ENCODE data around the gene FHOD3.

DNA sequence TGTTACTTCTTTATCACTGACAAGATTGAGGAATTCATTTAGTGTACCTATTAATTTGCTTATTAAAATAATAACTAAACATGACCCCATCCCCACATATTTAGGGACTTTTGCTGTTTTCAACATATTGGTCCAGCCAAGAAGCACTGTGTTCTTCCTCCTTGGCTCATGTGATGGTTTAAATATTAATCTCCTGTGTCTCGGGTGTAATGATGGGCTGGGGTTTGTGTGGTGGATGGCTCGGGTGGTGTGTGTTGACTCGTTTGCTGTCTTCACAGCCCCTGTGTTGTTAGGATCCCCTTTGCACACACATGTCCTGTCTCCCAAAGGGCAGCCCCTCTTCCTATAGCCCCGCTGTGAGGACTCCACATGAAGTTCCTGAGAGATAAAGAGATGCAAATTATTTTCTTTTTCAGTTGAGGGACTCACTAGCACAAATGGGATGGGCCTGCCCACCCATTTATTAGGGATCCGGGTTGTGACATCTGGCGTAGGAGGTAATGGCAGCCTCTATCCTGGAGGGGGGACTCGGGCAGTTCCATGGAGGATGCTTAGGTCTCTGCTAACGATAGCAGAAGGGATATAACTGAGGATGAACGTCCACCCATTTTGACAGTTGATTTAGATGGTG, 53.4 kb downstream of the FHOD3 start:
- TF ChIP-seq, protein P1, sequence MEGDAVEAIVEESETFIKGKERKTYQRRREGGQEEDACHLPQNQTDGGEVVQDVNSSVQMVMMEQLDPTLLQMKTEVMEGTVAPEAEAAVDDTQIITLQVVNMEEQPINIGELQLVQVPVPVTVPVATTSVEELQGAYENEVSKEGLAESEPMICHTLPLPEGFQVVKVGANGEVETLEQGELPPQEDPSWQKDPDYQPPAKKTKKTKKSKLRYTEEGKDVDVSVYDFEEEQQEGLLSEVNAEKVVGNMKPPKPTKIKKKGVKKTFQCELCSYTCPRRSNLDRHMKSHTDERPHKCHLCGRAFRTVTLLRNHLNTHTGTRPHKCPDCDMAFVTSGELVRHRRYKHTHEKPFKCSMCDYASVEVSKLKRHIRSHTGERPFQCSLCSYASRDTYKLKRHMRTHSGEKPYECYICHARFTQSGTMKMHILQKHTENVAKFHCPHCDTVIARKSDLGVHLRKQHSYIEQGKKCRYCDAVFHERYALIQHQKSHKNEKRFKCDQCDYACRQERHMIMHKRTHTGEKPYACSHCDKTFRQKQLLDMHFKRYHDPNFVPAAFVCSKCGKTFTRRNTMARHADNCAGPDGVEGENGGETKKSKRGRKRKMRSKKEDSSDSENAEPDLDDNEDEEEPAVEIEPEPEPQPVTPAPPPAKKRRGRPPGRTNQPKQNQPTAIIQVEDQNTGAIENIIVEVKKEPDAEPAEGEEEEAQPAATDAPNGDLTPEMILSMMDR (conservative IDR thresholded peaks at IDR 0.05 in 1 of 2, IDR thresholded peaks at IDR 0.05 in 1 of 2; ENCODE audit: extremely low read depth in 1 of 2, insufficient read depth in 1 of 2, low read depth in 1 of 2, low read length in 2 of 2) = no peak
- no peak for TF ChIP-seq EZH2 (IDR thresholded peaks at IDR 0.05; ENCODE audit: borderline replicate concordance, low read length)

All from mammary epithelial cell (primary cell).